ENCODE data around the gene APRT.

DNA sequence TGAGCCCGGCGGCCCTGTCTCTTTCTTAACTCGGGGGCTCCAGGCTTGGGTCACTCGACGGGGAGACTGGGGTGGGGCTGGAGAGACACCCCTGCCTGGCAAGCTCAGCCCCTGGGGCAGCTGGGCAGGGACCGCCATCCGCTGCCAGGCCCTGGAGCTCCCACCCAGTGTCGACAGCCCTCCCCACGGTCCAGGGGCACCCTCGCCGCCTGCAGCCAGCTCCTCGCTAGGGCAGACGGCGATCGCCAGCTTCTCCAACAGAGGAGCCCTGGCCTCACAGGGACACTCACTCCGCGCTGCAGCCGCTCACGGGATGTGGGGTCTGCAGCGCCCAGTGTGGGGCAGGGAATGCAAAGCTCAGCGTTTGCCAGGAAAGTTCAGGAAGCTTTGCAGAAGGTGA, 16.0 kb upstream of the APRT start:
- TF ChIP-seq CTCF (conservative IDR thresholded peaks at IDR 0.05; ENCODE audit: low read depth, low read length) (no peak), EZH2 (IDR thresholded peaks at IDR 0.05; ENCODE audit: low read length, unreplicated experiment) (no peak)
